RKO (cell line): ENCODE results near the gene CD82.
A peak's percentile ranks its signal among the peaks of the same experiment; 100 is the strongest.
"Not testable (repeated sequence)": the region's sequence is repeated elsewhere in the genome, so short reads cannot be mapped to it uniquely, and the experiment has no call there.

Experiments
- DNase-seq: peaks from one replicate; pipeline ENCODE4 v3.0.0-alpha.2; 2016; ENCODE audit warnings: low spot score

Gene CD82

DNA sequence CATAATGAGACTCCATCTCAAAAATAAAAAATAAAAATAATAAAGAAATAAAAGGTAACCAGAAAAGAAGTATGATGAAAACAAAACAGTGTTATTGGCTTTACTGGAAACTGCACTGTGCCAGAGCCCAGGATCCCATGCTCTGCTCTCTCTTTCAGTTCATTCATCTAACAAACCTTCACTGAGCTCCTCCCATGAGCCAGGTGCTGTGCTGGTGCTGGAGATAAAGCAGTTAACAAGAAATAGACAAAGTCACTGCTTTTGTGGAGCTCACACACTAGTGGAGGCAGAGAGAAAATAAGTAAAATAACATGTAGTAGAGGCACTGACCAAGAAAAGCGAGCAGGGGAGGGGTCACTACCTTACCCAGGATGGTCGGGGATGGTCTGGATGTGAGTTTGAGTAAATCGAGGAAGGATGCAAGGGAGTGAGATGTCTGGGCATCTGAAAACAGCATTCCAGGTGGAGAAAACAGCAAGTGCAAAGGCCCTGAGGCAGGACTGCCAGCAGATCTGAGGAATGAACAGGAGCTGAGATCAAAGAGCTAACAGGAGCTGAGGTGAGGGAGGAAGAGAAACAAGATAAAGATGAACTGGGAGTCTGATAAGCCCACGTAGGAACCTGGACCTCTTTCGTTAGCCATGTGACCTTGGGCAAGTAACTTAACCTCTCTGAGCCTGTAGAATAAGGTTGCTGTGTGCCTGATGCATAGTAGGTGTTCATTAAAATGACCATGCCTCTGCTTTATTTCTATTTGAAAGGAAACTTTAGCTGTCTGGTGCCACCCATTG, 31.3 kb upstream of the CD82 start:
- no peak for DNase-seq

DNA sequence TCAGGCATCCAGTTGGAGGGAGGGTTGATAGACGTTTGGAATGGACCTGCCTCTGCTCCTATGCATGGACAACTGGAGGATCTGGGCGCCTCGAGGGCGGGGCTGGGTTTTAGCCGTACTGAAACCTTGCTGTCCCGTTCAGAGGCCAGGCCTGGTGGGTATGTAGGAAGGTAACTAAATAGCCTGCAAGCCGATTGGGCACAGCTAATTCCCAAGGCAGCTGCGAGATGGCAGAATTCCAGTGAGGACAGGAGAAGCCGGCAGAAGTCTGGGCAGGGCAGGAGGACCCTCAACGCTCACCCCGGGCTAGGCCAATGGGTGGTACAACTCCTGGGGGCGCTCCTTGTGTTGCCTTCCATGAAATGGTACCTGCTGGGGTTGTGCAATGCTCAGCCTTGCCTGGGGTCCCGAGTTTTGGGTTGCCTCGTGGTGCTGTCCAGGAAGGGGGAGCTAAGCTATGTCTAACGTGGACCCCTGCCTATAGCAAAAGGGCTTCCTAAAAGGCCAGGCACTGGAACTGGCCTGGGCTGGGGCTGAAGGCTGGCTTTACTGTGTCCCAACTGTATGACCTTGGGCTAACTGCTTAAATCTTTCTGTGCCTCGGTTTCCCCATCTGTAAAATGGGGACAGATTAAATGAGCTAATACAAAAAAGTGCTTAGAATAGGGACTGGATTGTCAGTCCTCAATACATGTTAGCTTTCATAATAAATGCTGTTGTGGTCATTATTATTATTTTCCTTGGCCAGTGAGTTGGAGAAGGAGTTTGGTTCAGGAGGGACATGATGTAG, 30.1 kb upstream of the CD82 start:
- DNase-seq: no peak

DNA sequence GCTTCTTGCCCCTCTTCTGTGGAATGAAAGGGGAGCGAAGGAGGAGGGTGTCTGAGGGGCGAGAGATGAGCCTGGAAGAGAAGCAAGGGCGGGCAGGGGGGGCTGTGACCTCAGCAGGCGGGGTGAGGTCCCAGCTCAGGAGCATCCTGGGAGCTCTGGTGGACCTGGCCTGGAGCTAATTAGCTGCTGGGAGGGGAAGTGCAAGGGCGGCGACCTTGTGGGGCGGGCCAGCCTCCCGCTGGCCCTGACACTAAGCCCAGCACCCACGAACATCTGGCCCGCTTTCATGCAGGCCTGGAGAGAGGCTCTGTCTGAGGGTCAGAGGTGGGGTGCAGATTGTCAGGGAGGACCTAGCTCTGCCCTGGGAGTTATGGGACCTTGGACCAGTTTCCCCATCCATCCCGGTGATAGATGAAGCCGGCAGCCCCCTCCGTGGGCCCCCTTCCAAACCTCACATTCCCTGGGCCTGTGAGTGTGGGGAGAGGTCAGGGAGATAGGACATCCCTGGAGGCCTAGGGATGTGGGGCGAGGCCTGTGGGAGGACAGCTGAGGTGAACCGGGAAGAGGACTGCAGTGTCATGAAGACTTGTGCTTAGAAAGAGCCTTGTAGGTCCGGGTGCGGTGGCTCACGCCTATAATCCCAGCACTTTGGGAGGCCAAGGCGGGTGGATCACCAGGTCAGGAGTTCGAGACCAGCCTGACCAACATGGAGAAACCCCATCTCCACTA, 28.5 kb upstream of the CD82 start:
- no peak for DNase-seq

DNA sequence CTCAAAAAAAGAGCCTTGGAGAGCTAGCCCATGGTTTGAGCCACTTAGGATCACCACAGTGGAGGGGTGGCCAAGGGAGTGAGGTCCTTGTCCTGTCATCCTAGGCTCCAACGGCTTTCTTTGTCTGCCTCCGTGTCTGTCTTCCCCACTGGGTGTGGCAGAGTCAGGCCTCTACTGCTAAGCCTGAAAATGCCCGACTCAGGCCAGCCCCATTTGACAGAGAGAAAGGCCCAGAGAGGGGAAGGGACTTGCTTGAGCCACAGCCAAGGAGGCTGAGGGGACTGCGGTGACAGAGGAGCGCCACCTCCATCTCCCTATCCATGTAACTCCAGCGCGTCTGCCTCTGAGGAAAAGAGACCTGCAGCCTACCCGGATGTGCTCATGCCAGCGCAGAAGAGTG, 27.8 kb upstream of the CD82 start:
- DNase-seq: no peak

DNA sequence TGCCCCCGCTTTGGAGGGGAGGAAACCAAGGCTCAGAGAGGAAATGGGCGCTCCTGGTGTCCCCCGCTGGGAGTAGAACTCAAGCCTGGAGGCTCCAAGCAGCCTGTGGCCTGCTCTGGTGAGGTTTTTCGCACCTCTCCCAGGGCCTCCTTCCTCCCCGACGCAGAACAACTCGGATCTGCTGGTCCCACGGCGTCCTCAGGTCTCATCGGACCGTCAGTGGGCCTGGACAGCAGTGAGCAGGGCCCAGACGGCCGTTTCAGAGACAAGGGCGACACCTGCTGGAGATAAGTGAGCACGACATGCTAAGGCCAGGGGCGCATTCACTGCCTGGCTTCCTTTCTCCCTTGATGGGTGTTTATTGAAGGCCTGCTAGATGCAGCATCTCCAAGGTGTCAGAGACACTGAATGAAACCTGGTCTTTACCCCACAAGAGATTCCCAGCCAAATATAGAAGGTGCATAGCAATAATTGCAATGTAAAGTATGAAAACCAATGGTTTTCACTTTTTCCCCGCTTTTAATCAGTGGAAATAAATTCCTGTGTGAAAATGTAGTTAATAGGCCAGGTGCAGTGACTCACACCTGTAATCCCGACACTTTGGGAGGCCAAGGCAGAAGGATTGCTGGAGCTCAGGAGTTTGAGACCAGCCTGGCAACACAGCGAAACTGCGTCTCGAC, 26.9 kb upstream of the CD82 start:
- DNase-seq: peak; percentile 67

DNA sequence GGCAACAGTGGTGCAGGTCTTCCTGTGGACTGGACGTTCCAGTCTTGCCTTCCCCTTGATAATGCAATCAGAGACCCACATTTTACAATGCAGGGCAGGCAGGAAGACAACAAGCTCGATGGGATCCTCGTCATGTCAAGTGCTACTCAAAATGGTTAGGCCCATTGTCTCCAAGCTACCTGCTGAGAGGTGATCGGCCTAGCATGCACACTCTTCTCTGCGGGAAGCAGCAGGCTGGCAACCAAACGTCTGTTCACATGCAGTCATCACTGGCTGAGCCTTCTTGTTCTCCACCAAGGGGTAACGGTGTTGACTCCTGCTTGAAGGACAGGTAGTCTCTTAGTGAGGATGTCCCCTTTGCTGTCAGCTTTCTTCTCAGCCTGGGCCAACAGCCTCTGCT, 25.5 kb upstream of the CD82 start:
- DNase-seq: no peak

DNA sequence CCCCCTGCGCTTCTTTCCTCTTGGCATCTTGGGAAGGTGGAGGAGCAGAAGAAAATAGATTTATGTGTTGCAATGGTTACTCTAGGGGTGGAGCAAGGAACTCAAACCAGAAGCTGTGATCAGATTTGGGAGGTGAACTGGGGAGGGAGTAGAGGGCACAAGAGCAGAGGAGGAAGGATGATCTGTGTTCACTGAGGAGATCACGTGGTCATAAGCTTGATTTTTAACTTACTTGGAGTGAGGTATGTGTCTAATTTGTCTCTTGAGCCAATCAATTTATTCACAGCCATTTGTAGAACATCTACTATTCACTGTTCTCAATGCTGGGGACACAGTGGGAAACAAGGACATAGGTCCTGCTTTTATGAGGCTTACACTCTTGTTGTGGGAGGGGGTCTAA, 24.8 kb upstream of the CD82 start:
- DNase-seq: no peak

DNA sequence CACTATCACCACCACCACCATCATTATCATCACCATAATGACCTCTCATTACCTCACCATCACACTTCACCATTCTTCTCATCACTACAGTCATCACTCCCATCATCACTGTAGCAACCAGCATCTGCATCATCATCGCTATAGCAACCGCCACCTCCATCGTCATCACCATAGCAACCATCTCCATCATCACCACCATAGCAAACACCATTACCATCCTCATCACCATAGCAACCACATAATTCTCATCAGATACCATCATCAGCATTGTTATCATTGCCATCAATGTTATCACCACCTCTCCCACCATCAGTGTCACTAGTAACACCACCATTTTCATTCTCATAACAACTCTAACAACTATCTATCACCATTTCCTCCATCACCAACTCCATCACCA, 23.1 kb upstream of the CD82 start:
- DNase-seq: peak; percentile 11

DNA sequence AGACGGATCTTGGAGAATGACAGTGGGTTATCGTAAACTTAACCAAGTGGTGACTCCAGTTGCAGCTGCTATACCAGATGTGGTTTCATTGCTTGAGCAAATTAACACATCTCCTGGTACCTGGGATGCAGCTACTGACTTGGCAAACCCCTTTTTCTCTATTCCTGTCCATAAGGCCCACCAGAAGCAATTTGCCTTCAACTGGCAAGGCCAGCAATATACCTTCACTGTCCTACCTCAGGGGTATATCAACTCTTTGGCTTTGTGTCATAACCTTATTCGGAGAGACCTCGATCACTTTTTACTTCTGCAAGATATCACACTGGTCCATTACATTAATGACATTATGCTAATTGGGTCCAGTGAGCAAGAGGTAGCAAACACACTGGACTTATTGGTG, 18.5 kb upstream of the CD82 start:
- not testable (repeated sequence) for DNase-seq

DNA sequence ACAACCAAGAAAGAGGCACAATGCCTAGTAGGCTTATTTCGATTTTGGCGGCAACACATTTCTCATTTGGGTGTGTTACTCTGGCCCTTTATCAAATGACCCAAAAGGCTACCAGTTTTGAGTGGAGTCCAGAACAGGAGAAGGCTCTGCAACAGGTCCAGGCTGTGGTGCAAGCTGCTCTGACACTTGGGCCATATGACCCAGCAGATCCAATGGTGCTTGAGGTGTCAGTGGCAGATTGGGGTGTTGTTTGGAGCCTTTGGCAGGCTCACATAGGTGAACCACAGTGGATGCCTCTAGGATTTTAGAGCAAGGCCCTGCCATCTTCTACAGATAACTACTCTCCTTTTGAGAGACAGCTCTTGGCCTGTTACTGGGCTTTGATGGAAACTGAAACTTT, 17.9 kb upstream of the CD82 start:
- not testable (repeated sequence) for DNase-seq

DNA sequence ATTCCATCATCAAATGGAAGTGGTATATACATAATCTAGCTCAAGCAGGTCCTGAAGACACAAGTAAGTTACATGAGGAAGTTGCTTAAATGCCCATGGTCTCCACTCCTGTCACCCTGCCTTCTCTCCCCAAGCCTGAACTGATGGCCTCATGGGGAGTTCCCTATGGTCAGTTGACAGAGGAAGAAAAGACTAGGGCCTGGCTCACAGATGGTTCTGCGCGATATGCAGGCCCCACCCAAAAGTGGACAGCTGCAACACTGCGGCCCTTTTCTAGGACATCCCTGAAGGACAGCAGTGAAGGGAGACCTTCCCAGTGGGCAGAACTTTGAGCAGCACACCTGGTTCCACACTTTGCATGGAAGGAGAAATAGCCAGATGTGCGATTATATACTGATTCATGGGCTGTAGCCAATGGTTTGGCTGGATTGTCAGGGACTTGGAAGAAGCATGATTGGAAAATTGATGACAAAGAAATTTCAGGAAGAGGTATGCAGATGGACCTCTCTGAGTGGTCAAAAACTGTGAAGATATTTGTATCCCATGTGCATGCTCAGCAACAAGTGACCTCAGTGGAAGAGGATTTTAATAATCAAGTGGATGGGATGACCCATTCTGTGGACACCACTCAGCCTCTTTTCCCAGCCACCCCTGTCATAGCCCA, 17.3 kb upstream of the CD82 start:
- no peak for DNase-seq

DNA sequence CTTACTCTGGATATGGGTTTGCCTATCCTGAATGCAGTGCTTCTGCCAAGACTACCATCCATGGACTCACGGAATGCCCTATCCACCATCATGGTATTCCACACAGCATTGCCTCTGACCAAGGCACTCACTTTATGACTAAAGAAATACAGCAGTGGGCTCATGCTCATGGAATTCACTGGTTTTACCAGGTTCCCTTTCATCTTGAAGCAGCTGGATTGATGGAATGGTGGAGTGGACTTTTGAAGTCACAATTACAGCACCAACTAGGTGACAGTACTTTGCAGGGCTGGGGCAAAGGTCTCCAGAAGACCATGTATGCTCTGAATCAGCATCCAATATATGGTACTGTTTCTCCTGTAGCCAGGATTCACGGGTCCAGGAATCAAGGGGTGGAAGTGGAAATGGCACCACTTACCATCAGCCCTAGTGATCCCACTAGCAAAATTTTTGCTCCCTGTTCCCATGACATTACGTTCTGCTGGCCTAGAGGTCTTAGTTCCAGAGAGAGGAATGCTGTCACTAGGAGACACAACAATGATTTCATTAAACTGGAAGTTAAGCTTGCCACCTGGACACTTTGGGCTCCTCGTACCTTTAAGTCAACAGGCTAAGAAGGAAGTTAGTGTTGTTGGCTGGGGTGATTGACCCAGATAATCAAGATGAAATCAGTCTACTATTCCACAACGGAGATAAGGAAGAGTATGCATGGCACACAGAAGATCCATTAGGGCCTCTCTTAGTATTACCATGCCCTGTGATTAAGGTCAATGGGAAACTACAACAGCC, 16.3 kb upstream of the CD82 start:
- DNase-seq: not testable (repeated sequence)

DNA sequence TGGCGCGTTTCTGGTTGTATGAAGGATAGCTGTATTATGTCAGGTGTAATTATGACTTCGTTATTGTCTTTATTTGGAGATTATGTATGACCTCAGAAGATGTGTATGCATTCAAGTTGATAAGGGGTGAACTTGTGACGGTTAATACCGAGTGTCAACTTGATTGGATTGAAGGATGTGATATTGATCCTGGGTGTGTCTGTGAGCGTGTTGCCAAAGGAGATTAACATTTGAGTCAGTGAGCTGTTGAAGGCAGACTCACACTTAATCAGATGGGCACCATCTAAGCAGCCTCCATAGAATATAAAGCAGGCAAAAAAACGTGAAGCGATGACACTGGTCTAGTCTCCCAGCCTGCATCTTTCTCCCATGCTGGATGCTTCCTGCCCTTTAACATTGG, 15.3 kb upstream of the CD82 start:
- DNase-seq: no peak

DNA sequence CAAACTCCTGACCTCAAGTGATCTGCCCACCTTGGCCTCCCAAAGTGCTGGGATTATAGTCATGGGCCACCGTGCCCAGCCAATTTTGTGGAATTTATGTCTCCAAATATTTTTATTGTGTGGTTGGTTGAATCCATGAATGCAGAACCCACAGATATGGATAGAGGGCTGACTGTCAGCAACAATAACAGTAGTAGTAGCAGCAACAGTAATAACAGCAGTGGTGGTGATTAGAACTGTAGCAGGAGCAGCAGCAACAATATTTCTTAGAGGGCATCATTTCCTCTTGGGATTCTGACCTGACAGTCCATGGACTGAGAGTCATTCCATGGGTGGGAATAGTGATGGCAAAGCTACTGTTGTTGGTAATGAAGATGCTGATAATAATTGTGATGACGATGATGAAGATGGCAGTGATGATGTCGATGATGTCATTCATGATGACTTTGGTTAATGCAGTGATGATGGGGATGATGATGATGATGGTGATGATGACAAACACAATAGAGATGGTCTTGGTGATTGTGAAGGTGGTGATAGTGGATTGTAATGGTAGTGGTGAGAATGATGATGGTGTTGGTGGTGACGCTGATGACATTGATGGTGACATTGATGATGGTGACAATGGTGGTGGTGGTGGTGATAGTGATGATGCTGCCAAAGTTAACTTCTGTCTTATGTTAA, 13.9 kb upstream of the CD82 start:
- DNase-seq: no peak

DNA sequence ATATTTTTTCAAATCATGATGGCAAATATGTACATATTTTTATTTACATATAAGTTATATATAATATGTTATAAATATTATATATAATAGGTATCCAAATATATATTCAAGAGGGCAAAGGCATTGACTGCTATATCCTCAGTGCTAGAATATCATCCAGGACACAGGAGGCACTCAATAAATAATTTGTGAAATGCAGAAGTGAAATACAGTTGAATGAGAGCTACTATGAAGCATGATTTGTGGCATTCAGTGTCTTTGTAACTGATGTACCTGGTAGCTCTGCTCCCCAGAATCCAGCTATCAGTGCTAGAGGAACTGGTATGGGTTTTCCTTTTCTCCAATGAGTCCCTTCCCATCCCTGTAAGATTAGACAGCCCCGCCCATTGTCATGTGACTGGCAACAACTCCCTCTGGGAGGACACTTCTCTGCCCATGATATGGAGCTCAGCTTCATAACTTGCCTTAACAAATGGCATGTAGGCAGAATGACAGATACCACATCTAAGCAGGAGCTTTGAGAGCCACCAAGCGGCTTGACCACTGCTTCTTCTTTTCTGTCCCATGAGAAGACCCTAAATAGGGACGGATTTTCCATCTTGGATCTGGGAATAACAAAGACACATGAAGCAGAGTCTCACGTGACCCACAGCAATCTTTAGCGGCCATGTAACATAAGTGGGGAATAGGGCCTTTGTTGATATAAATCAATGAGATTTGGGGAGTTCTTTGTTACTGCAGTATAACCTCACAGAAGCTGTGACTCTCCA, 10.2 kb upstream of the CD82 start:
- DNase-seq: no peak

DNA sequence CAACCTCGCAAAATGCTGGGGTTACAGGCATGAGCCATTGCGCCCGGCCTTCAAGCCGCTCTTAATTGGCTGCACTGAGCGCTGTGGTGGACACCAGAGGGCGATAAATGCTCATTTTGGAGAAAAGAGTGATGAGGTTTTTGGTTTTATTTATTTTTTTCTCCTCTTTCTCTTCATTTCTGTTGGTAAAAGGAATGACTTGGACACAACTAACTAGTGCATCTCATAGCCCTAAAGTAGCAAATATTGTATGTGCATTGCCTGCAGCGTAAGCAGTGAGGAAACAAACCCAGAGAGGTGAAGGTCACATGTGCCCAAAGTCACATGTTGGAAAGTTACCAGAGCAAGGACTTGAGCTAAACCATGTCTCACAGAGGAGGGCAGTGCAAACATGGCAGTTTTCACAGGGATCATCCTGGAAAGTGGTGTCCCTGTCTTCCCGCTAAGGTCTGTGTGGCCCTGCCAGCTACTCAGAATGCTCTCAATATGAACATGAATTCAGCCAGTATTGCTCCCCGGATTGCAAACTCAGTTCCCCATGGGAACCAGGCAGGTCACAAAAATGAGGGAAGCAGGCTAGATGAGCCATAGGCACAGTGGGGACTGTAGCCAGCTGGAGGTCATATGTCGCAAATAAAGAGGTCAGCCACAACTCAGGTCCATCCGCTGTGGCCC, 8.6 kb upstream of the CD82 start:
- DNase-seq: peak; percentile 55

DNA sequence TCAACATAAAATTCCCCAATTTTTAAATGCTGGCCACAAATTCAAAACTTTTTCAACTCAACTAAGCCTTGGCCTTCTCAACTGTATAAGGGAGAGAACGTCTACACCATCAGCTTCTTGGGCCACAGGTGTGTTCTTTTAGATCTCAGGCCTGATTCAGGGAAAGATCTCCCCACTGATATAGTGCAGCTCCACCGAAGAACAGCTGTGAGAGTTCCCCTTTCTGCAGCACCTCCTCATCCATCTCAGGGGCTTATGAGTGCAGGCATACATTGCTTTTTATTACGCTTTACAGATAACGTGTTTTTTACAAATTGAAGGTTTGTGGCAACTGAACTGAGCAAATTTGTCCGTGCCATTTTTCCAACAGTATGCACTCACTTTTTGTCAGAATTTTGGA, 8.0 kb upstream of the CD82 start:
- no peak for DNase-seq

DNA sequence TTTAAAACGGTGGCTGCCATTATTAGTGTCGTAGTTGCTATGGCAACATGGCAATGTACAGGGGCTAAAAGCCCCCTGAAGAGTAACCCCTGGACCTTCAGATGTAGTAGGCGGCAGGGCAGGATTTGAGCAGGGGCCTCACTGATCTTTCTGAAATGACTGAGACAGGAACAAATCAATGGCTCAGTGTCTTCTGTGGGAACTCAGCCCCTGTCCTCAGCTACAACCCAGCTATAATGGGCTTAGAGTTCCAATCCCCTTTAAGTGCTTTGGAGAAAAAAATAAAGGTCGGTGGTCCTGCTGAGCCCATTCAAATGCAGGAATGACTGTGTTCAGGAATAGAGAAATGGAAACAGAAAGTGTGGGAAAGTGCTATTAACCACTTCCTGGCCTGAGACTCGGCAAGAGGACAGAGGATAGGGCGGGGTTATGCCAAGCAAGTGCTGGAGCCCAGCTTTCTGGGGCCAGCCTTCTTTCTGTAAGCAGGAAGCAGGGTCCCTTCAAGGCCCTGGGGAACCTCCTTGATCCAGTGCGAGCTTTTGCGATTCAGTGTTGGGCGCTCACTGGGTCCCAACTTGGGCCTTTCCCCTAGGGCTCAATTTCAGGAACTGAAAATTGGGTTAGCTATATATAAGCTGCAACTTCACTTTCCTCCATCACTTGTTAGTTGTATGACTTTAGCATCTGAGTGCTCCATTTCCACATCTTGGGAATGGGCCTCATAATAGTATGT, 6.1 kb upstream of the CD82 start:
- no peak for DNase-seq
